ENCODE measurements around the gene OR8D1.

The OR8D1 gene

GRCh38 chr11:124313849-124314248 is at the start of gene OR8D1:
Gene OR8D1 (minus strand): TSS chr11:124313949. CDS start chr11:124310766, 3,183 bp downstream.
- DNase-seq, result no peak

GRCh38 chr11:124359566-124359965 is 45.8 kb upstream of the OR8D1 start:
- DNase-seq, result no peak

- no peak for DNase-seq
These were observed 32.7 kb upstream of the OR8D1 start for GRCh38 chr11:124346311-124346955.

GRCh38 chr11:124344346-124344745 is 30.6 kb upstream of the OR8D1 start:
- no peak for DNase-seq

- no peak for DNase-seq
These were observed 26.3 kb upstream of the OR8D1 start for GRCh38 chr11:124340142-124340447.

- no peak for DNase-seq
These were observed 25.8 kb upstream of the OR8D1 start for GRCh38 chr11:124339396-124340141.

- no peak for DNase-seq
These were observed 18.1 kb upstream of the OR8D1 start for GRCh38 chr11:124331873-124332272.

GRCh38 chr11:124329787-124330478 is 16.2 kb upstream of the OR8D1 start:
- DNase-seq, result no peak

- no peak for DNase-seq
These were observed 14.0 kb upstream of the OR8D1 start for GRCh38 chr11:124327775-124328174.

GRCh38 chr11:124322356-124322755 is 8.6 kb upstream of the OR8D1 start:
- DNase-seq, result no peak

GRCh38 chr11:124320097-124320496 is 6.3 kb upstream of the OR8D1 start, which contains the start of gene OR8D2:
Gene OR8D2 (minus strand): TSS chr11:124320197. CDS start chr11:124320197, 0 bp downstream.
- no peak for DNase-seq

- DNase-seq, result no peak
These were observed 1.3 kb upstream of the OR8D1 start for GRCh38 chr11:124315052-124315451.

GRCh38 chr11:124313131-124313530 is 618 bp downstream of the OR8D1 start:
- DNase-seq, result no peak

GRCh38 chr11:124311670-124312069 is 2.1 kb downstream of the OR8D1 start:
- no peak for DNase-seq

GRCh38 chr11:124311269-124311668 is 2.5 kb downstream of the OR8D1 start:
- no peak for DNase-seq

GRCh38 chr11:124310721-124311120 is 3.0 kb downstream of the OR8D1 start:
- DNase-seq, result no peak

- no peak for DNase-seq
These were observed 6.7 kb downstream of the OR8D1 start for GRCh38 chr11:124307093-124307492.

GRCh38 chr11:124302347-124303125 is 11.2 kb downstream of the OR8D1 start:
- DNase-seq, result no peak

- DNase-seq, result no peak
These were observed 12.2 kb downstream of the OR8D1 start for GRCh38 chr11:124301548-124301947.

GRCh38 chr11:124297921-124298320 is 15.8 kb downstream of the OR8D1 start:
- no peak for DNase-seq

GRCh38 chr11:124296016-124296415 is 17.7 kb downstream of the OR8D1 start:
- DNase-seq, result no peak

- DNase-seq, result no peak
These were observed 19.1 kb downstream of the OR8D1 start for GRCh38 chr11:124294687-124295086.

All from SHP77 (cell line).